ENCODE results near the gene PLA2G6. TPM values are rescaled to one million over a fixed set of nuclear protein-coding genes. Genes with fewer than 3 reads are reported as not detected.

Gene PLA2G6
- total RNA-seq, 1 donor from 2014 or later: 22.5 TPM

GRCh38 chr22:38135133-38135706 lies 46.4 kb downstream of the PLA2G6 start:
- peaks cover 2% of the 10 kb centered on the region for H3K27me3 Mint-ChIP-seq (ENCODE audit: unreplicated experiment)
- TF ChIP-seq, protein P1, sequence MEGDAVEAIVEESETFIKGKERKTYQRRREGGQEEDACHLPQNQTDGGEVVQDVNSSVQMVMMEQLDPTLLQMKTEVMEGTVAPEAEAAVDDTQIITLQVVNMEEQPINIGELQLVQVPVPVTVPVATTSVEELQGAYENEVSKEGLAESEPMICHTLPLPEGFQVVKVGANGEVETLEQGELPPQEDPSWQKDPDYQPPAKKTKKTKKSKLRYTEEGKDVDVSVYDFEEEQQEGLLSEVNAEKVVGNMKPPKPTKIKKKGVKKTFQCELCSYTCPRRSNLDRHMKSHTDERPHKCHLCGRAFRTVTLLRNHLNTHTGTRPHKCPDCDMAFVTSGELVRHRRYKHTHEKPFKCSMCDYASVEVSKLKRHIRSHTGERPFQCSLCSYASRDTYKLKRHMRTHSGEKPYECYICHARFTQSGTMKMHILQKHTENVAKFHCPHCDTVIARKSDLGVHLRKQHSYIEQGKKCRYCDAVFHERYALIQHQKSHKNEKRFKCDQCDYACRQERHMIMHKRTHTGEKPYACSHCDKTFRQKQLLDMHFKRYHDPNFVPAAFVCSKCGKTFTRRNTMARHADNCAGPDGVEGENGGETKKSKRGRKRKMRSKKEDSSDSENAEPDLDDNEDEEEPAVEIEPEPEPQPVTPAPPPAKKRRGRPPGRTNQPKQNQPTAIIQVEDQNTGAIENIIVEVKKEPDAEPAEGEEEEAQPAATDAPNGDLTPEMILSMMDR (IDR thresholded peaks at IDR 0.05; ENCODE audit: unreplicated experiment): no peak
- no peak overlapping the region for H3K4me3 Mint-ChIP-seq (ENCODE audit: unreplicated experiment)
- peaks cover 21% of the 10 kb centered on the region for H3K36me3 Mint-ChIP-seq (ENCODE audit: low read depth, unreplicated experiment)
- no peak overlapping the region for H3K27ac Mint-ChIP-seq (ENCODE audit: unreplicated experiment)
- no peak for DNase-seq (ENCODE audit: low spot score)
- peaks cover 6% of the 10 kb centered on the region for H3K4me1 Mint-ChIP-seq (ENCODE audit: unreplicated experiment)
- H3K9me3 Mint-ChIP-seq (ENCODE audit: unreplicated experiment): no peaks in the 10 kb centered on the region

DNA sequence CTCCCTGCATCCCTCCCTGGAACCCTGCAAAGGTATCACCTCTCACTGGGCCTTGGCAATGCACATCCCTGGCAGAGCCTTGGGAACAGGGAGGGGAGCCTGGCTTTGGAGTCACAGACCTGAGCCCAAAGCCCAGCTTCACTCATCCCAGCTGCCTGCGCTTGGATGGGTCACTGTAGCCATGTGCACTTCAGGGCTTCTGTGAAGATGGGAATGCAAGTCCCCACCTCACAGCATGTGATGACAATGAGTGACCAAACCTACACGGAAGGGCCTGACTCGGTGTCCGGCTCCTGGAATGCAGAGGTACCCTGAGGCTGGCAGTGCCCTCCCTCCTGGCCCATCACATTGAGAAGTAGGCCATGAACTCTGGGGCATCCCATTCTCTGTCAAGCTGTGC lies 48.3 kb downstream of the PLA2G6 start:
- Mint-ChIP-seq H3K4me1 (ENCODE audit: unreplicated experiment) (peaks cover 6% of the 10 kb centered on the region), H3K27ac (ENCODE audit: unreplicated experiment) (no peak overlapping the region), H3K9me3 (ENCODE audit: unreplicated experiment) (no peaks in the 10 kb centered on the region), H3K36me3 (ENCODE audit: low read depth, unreplicated experiment) (peaks cover 21% of the 10 kb centered on the region), H3K27me3 (ENCODE audit: unreplicated experiment) (peaks cover 2% of the 10 kb centered on the region), H3K4me3 (ENCODE audit: unreplicated experiment) (no peak overlapping the region)
- TF ChIP-seq, protein P1 (IDR thresholded peaks at IDR 0.05; ENCODE audit: unreplicated experiment): no peak
- no peak for DNase-seq (ENCODE audit: low spot score)

DNA sequence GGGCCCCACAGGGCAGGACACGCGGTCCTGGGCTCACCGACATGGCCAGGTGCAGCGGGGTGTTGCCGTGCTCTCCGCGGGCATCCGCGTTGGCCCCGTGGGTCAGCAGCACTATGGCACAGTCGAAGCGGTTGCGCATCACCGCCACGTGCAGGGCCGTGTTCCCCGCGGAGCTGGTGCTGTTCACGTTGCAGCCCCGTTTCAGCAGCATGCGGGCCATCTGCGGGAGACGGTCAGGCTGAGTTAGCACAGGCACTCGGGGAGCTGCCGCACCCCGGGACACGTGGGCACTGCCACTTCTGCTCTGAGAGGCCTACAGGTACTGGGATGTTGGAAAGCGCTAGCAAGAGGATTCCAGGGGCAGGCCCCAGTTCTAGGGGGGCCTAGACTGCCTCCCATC lies 48.8 kb downstream of the PLA2G6 start:
- Mint-ChIP-seq H3K27ac (ENCODE audit: unreplicated experiment) (no peak overlapping the region), H3K4me3 (ENCODE audit: unreplicated experiment) (no peak overlapping the region), H3K27me3 (ENCODE audit: unreplicated experiment) (peaks cover 2% of the 10 kb centered on the region), H3K36me3 (ENCODE audit: low read depth, unreplicated experiment) (peaks cover 21% of the 10 kb centered on the region), H3K4me1 (ENCODE audit: unreplicated experiment) (peaks cover 6% of the 10 kb centered on the region), H3K9me3 (ENCODE audit: unreplicated experiment) (no peaks in the 10 kb centered on the region)
- TF ChIP-seq, protein P1 (IDR thresholded peaks at IDR 0.05; ENCODE audit: unreplicated experiment): no peak
- DNase-seq (ENCODE audit: low spot score): no peak

- DNase-seq (ENCODE audit: low spot score): no peak
- Mint-ChIP-seq H3K9me3 (ENCODE audit: unreplicated experiment) (no peaks in the 10 kb centered on the region), H3K4me3 (ENCODE audit: unreplicated experiment) (no peak overlapping the region), H3K27ac (ENCODE audit: unreplicated experiment) (no peak overlapping the region), H3K36me3 (ENCODE audit: low read depth, unreplicated experiment) (peaks cover 21% of the 10 kb centered on the region), H3K4me1 (ENCODE audit: unreplicated experiment) (peaks cover 6% of the 10 kb centered on the region), H3K27me3 (ENCODE audit: unreplicated experiment) (peaks cover 2% of the 10 kb centered on the region)
- TF ChIP-seq, protein P1 (IDR thresholded peaks at IDR 0.05; ENCODE audit: unreplicated experiment): no peak
Measured at GRCh38 chr22:38132136-38132535, 49.5 kb downstream of the PLA2G6 start.

GRCh38 chr22:38131399-38131798 lies 50.2 kb downstream of the PLA2G6 start:
- H3K9me3 Mint-ChIP-seq (ENCODE audit: unreplicated experiment): no peaks in the 10 kb centered on the region

More at GRCh38 chr22:38131399-38131798, 50.2 kb downstream of the PLA2G6 start:
- no peak for DNase-seq (ENCODE audit: low spot score)
- TF ChIP-seq, protein P1 (IDR thresholded peaks at IDR 0.05; ENCODE audit: unreplicated experiment): no peak
- peaks cover 2% of the 10 kb centered on the region for H3K27me3 Mint-ChIP-seq (ENCODE audit: unreplicated experiment)
- H3K36me3 Mint-ChIP-seq (ENCODE audit: low read depth, unreplicated experiment): peaks cover 21% of the 10 kb centered on the region
- no peak overlapping the region for H3K27ac Mint-ChIP-seq (ENCODE audit: unreplicated experiment)
- no peak overlapping the region for H3K4me3 Mint-ChIP-seq (ENCODE audit: unreplicated experiment)
- peaks cover 6% of the 10 kb centered on the region for H3K4me1 Mint-ChIP-seq (ENCODE audit: unreplicated experiment)
